ENCODE measurements around the gene COL28A1. TPM values are rescaled to one million over a fixed set of nuclear protein-coding genes. Genes with fewer than 3 reads are reported as not detected.

Gene COL28A1
- total RNA-seq, 1 experiment from 2014 or later, result 0.26 TPM

- TF ChIP-seq EZH2phosphoT487 (IDR thresholded peaks at IDR 0.05; ENCODE audit: borderline replicate concordance, low read length) (no peak), CTCF (conservative IDR thresholded peaks at IDR 0.05; ENCODE audit: low read depth, low read length) (no peak), EZH2 (IDR thresholded peaks at IDR 0.05; ENCODE audit: low read length, unreplicated experiment) (no peak)
- intact Hi-C loops (cut with micrococcal nuclease), result no loop called here
- Histone ChIP-seq H3K27ac (ENCODE audit: low read length) (no peak overlapping the region), H3K9me3 (ENCODE audit: low read length) (no peaks in the 10 kb centered on the region), H3K27me3 (ENCODE audit: low read length) (no peaks in the 10 kb centered on the region), H3K9ac (ENCODE audit: low read length) (no peak overlapping the region), H3K4me1 (ENCODE audit: insufficient read depth, low read length) (peaks cover 6% of the 10 kb centered on the region; the same call in 1 of the 2 replicates), H2AFZ (ENCODE audit: low read length) (no peak overlapping the region), H3K4me2 (ENCODE audit: low read length) (no peak overlapping the region), H3K79me2 (ENCODE audit: low read length) (no peaks in the 10 kb centered on the region), H3F3A (ENCODE audit: low read length, unreplicated experiment) (no peaks in the 10 kb centered on the region), H3K4me3 (ENCODE audit: low read length) (no peak overlapping the region), H3K36me3 (ENCODE audit: low read depth, low read length) (no peaks in the 10 kb centered on the region), H3K9me2 (replicated peaks; ENCODE audit: low read length) (no peaks in the 10 kb centered on the region), H4K20me1 (ENCODE audit: low read length) (no peaks in the 10 kb centered on the region)
- POLR2A ChIA-PET (ENCODE audit: unreplicated experiment), result no interaction called here
- no peak for DNase-seq
- ATAC-seq, result no peak
- no TSS peak for BruUV-seq (replicated peaks)
- CTCF ChIA-PET, result no interaction called here
Measured at GRCh38 chr7:7539152-7539551, 3.5 kb upstream of the COL28A1 start.

GRCh38 chr7:7537711-7538110, 2.0 kb upstream of the COL28A1 start:
- intact Hi-C loops (cut with micrococcal nuclease), result no loop called here

More at GRCh38 chr7:7537711-7538110, 2.0 kb upstream of the COL28A1 start:
- Histone ChIP-seq H3K9me2 (replicated peaks; ENCODE audit: low read length) (no peaks in the 10 kb centered on the region), H3K9ac (ENCODE audit: low read length) (no peak overlapping the region), H2AFZ (ENCODE audit: low read length) (no peak overlapping the region), H3K9me3 (ENCODE audit: low read length) (no peaks in the 10 kb centered on the region), H3K36me3 (ENCODE audit: low read depth, low read length) (no peaks in the 10 kb centered on the region), H3K4me2 (ENCODE audit: low read length) (no peak overlapping the region), H3K27ac (ENCODE audit: low read length) (no peak overlapping the region), H3K4me1 (ENCODE audit: insufficient read depth, low read length) (peaks cover 6% of the 10 kb centered on the region; the same call in 1 of the 2 replicates), H3K79me2 (ENCODE audit: low read length) (no peaks in the 10 kb centered on the region), H3F3A (ENCODE audit: low read length, unreplicated experiment) (no peaks in the 10 kb centered on the region), H3K27me3 (ENCODE audit: low read length) (no peaks in the 10 kb centered on the region), H4K20me1 (ENCODE audit: low read length) (no peaks in the 10 kb centered on the region), H3K4me3 (ENCODE audit: low read length) (no peak overlapping the region)
- ATAC-seq (no peak), DNase-seq (no peak)
- TF ChIP-seq EZH2phosphoT487 (IDR thresholded peaks at IDR 0.05; ENCODE audit: borderline replicate concordance, low read length) (no peak), EZH2 (IDR thresholded peaks at IDR 0.05; ENCODE audit: low read length, unreplicated experiment) (no peak), CTCF (conservative IDR thresholded peaks at IDR 0.05; ENCODE audit: low read depth, low read length) (no peak)
- no TSS peak for BruUV-seq (replicated peaks)
- CTCF ChIA-PET, result no interaction called here
- POLR2A ChIA-PET (ENCODE audit: unreplicated experiment), result no interaction called here
